ENCODE measurements around the gene KLHL9. TPM values are rescaled to one million over a fixed set of nuclear protein-coding genes. Genes with fewer than 3 reads are reported as not detected.

KLHL9 gene
- total RNA-seq, 1 donor: 38.4 TPM

GRCh38 chr9:21316860-21317259 lies 18.3 kb downstream of the KLHL9 start:
- H4K20me1 ChIP-seq (ENCODE audit: insufficient read depth, low read length): no peaks in the 10 kb centered on the region
- no peak overlapping the region for H3K4me2 ChIP-seq (ENCODE audit: insufficient read depth, low read length)
- no peaks in the 10 kb centered on the region for H3K36me3 ChIP-seq (ENCODE audit: insufficient read depth, low read length)
- H3K9me3 ChIP-seq (ENCODE audit: low read depth, low read length): no peaks in the 10 kb centered on the region
- DNase-seq (ENCODE audit: insufficient read length, low spot score, missing footprints): no peak
- peaks cover 32% of the 10 kb centered on the region for H3K27me3 ChIP-seq (ENCODE audit: insufficient read depth, low read length)
- H3K4me3 ChIP-seq (ENCODE audit: insufficient read depth, low read length): no peak overlapping the region
- no peak overlapping the region for H2AFZ ChIP-seq (ENCODE audit: low read length)
- no peak for TF ChIP-seq CTCF (IDR thresholded peaks at IDR 0.05; ENCODE audit: extremely low read depth, low read depth, low read length)
- H3K79me2 ChIP-seq (ENCODE audit: insufficient read depth, low read length): no peaks in the 10 kb centered on the region
- H3K4me1 ChIP-seq (ENCODE audit: insufficient read depth, low read length): no peaks in the 10 kb centered on the region
- no peak overlapping the region for H3K27ac ChIP-seq (ENCODE audit: low read depth, low read length)

GRCh38 chr9:21316032-21316842 lies 19.0 kb downstream of the KLHL9 start:
- no peaks in the 10 kb centered on the region for H3K79me2 ChIP-seq (ENCODE audit: insufficient read depth, low read length)
- no peak for TF ChIP-seq CTCF (IDR thresholded peaks at IDR 0.05; ENCODE audit: extremely low read depth, low read depth, low read length)
- peak overlapping the region; percentile 16 for H3K4me2 ChIP-seq (ENCODE audit: insufficient read depth, low read length)
- no peaks in the 10 kb centered on the region for H4K20me1 ChIP-seq (ENCODE audit: insufficient read depth, low read length)
- H3K4me1 ChIP-seq (ENCODE audit: insufficient read depth, low read length): no peaks in the 10 kb centered on the region
- no peaks in the 10 kb centered on the region for H3K9me3 ChIP-seq (ENCODE audit: low read depth, low read length)
- no peaks in the 10 kb centered on the region for H3K36me3 ChIP-seq (ENCODE audit: insufficient read depth, low read length)
- no peak for DNase-seq (ENCODE audit: insufficient read length, low spot score, missing footprints)
- no peak overlapping the region for H3K4me3 ChIP-seq (ENCODE audit: insufficient read depth, low read length)
- H3K27me3 ChIP-seq (ENCODE audit: insufficient read depth, low read length): peaks cover 32% of the 10 kb centered on the region
- no peak overlapping the region for H2AFZ ChIP-seq (ENCODE audit: low read length)
- H3K27ac ChIP-seq (ENCODE audit: low read depth, low read length): no peak overlapping the region

- Histone ChIP-seq H3K9me3 (ENCODE audit: low read depth, low read length) (no peaks in the 10 kb centered on the region), H3K79me2 (ENCODE audit: insufficient read depth, low read length) (no peaks in the 10 kb centered on the region), H3K4me1 (ENCODE audit: insufficient read depth, low read length) (no peaks in the 10 kb centered on the region), H3K27ac (ENCODE audit: low read depth, low read length) (no peak overlapping the region), H2AFZ (ENCODE audit: low read length) (no peak overlapping the region), H3K36me3 (ENCODE audit: insufficient read depth, low read length) (no peaks in the 10 kb centered on the region), H4K20me1 (ENCODE audit: insufficient read depth, low read length) (no peaks in the 10 kb centered on the region), H3K4me2 (ENCODE audit: insufficient read depth, low read length) (no peak overlapping the region), H3K4me3 (ENCODE audit: insufficient read depth, low read length) (no peak overlapping the region), H3K27me3 (ENCODE audit: insufficient read depth, low read length) (peaks cover 42% of the 10 kb centered on the region)
- no peak for DNase-seq (ENCODE audit: insufficient read length, low spot score, missing footprints)
- no peak for TF ChIP-seq CTCF (IDR thresholded peaks at IDR 0.05; ENCODE audit: extremely low read depth, low read depth, low read length)
These were observed 21.1 kb downstream of the KLHL9 start for GRCh38 chr9:21314152-21314551.

GRCh38 chr9:21311889-21312288 lies 23.3 kb downstream of the KLHL9 start:
- no peak for DNase-seq (ENCODE audit: insufficient read length, low spot score, missing footprints)
- H3K27me3 ChIP-seq (ENCODE audit: insufficient read depth, low read length): peaks cover 53% of the 10 kb centered on the region
- H3K79me2 ChIP-seq (ENCODE audit: insufficient read depth, low read length): no peaks in the 10 kb centered on the region
- no peak for TF ChIP-seq CTCF (IDR thresholded peaks at IDR 0.05; ENCODE audit: extremely low read depth, low read depth, low read length)
- H3K4me1 ChIP-seq (ENCODE audit: insufficient read depth, low read length): no peaks in the 10 kb centered on the region
- H2AFZ ChIP-seq (ENCODE audit: low read length): no peak overlapping the region
- H3K4me3 ChIP-seq (ENCODE audit: insufficient read depth, low read length): no peak overlapping the region
- H3K4me2 ChIP-seq (ENCODE audit: insufficient read depth, low read length): no peak overlapping the region
- no peaks in the 10 kb centered on the region for H3K9me3 ChIP-seq (ENCODE audit: low read depth, low read length)
- H4K20me1 ChIP-seq (ENCODE audit: insufficient read depth, low read length): no peaks in the 10 kb centered on the region
- no peak overlapping the region for H3K27ac ChIP-seq (ENCODE audit: low read depth, low read length)
- no peaks in the 10 kb centered on the region for H3K36me3 ChIP-seq (ENCODE audit: insufficient read depth, low read length)
